SK-MEL-5 (cell line): ENCODE results near the gene ACVR1B. TPM values are rescaled to one million over a fixed set of nuclear protein-coding genes. Genes with fewer than 3 reads are reported as not detected.

Experiments
- DNase-seq: peaks from one replicate; pipeline ENCODE4 v3.0.0-alpha.2; 2016; ENCODE audit warnings: low read depth, low spot score
- in situ Hi-C: cut with HindIII; loops from 2 replicates; pipeline ENCODE4 v1.10.0; 2016; ENCODE audit warnings: low sequenced_read_pairs, high pct_unique_total_duplicates, low pct_unique_long_range_greater_than_20kb
- total RNA-seq: library from RNA; depleted of rRNA; stranded (reverse); fragments of >200 nt; shearing (Covaris generic); gene quantifications from 2 replicates; pipeline ENCODE4 v1.2.3, GENCODE V29; 2014

The ACVR1B gene
- total RNA-seq, 1 experiment from 2014 or later = 6.4 TPM

DNA sequence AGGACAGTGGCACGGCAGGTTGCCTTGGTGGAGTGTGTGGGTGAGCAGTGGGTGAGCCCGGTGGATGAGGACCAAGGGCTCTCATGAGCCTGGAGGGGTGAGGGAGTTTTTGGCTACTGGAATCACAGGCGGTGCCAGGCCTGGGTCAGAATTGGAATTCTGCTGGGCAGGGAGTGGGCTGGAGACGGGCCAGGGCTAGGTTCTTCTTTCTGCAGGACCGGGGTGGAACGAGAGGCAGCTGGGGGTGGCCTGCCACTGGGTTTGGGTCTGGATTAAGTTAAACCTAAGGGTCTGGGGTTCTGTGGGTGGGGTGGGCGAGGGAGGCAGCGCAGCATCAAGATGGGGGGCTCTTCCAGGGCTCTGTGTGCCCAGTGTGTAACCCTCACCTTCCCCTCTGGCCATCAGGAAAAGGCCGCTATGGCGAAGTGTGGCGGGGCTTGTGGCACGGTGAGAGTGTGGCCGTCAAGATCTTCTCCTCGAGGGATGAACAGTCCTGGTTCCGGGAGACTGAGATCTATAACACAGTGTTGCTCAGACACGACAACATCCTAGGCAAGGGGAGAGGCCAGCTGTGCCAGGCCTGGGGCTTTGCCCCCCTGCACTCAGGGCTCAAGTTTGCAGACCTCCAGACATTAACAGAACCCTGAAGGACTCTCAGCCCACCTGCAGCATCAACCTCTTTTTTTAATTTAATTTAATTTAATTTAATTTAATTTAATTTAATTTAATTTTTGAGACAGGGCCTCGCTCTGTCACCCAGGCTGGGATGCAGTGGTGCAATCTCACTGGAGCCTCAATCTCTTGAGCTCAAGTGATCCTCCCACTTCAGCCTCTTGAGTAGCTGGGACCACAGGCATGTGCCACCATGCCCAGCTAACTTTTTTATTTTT, 37.2 kb upstream of the ACVR1B start:
- DNase-seq = no peak
- in situ Hi-C loops = no loop called here

- DNase-seq = no peak
- in situ Hi-C loops = no loop called here
Measured at GRCh38 chr12:51915003-51915625, 36.4 kb upstream of the ACVR1B start.

DNA sequence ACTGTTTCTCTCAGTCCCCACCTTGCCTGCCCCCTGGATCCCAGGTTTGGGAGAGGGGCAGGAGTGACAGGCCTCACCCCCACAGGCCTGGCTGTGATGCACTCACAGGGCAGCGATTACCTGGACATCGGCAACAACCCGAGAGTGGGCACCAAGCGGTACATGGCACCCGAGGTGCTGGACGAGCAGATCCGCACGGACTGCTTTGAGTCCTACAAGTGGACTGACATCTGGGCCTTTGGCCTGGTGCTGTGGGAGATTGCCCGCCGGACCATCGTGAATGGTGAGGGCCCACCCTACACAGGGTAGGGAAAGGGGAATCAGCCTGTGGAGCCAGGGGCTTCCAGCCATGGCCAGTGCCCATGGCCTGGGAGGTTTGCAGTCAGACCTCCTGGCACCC, 35.5 kb upstream of the ACVR1B start:
- DNase-seq = no peak
- in situ Hi-C loops = no loop called here

GRCh38 chr12:51917041-51917590, 34.4 kb upstream of the ACVR1B start:
- in situ Hi-C loops = no loop called here
- no peak for DNase-seq

- in situ Hi-C loops = no loop called here
- DNase-seq = no peak
Measured at GRCh38 chr12:51917746-51918453, 33.6 kb upstream of the ACVR1B start.

DNA sequence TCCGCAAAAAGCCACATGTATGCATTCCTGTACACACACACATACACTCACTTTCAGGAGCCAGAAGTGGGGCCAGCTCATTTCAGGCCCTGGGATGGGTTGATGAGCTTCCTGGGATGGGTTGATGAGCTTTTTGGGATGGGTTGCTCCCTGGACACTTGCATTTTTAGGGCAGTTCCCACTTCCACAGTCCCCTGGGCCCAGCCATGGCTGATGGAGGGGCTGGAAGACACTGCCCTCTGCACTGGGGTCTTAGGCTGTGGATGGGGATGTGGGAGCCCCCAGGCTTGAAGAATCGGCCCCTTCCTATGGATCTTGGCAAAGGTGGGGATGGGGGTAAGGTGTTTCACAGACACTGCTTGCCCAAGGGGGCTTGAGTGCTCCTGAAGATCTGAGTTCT, 31.5 kb upstream of the ACVR1B start:
- in situ Hi-C loops = no loop called here
- no peak for DNase-seq

DNA sequence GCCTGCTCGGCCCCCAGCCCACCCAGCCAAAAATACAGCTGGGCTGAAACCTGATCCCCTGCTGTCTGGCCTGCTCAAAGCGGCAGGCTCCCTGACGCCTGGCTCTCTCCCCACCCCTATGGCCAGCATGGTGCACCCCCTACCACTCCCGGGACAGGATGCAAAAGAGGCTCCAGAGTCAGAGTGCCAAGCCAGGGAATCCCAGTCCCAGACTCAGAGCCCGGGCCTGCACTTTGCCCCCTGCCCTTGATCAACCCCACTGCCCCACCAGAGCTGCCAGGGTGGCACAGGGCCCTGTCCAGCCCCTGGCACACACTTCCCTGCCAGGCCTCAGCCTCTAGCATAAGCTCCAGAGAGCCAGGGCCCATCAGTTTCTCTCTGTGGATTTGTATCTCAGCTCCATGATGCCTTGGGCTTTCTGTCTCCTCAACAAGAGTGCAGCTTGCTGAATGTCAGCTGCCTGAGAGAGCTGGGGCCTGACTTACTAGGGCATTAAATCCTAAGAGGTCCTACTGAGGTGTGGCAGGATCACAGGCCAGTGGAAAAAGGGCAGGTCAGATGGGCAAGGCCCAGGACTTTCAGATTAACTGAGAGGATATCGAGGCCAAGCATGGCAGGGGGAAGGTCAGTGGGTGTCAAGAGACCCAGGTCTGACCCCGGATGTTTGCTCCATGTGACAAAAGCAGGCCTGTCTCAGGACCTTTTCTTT, 30.3 kb upstream of the ACVR1B start:
- in situ Hi-C loops = no loop called here
- no peak for DNase-seq

- in situ Hi-C loops = no loop called here
- DNase-seq = no peak
Measured at GRCh38 chr12:51922146-51922545, 29.4 kb upstream of the ACVR1B start.

DNA sequence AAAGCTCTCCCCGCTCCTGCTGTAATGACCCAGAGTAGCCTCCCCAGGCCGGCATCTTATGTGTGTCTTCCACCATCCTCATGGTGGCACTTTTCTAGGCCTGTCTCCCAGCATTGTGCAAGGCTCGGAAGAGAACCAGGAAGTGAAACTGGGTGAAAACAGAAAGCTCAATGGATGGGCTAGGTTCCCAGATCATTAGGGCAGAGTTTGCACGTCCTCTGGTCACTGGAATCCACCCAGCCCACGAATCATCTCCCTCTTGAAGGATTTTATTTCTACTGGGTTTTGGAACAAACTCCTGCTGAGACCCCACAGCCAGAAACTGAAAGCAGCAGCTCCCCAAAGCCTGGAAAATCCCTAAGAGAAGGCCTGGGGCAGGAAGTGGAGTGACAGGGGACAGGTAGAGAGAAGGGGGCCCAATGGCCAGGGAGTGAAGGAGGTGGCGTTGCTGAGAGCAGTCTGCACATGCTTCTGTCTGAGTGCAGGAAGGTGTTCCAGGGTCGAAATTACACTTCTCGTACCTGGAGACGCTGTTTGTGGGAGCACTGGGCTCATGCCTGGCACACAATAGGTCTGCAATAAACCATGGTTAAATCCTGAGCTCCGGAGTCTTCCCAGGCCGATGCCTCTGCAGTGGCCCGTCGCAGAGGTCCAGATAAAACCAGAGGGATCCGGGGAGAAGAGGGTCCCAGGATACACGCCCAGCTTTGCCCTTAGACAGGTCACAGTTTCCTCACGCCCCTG, 28.6 kb upstream of the ACVR1B start:
- no peak for DNase-seq
- in situ Hi-C loops = no loop called here

GRCh38 chr12:51923506-51924365, 27.8 kb upstream of the ACVR1B start:
- peak; percentile 38 for DNase-seq
- in situ Hi-C loops = no loop called here

DNA sequence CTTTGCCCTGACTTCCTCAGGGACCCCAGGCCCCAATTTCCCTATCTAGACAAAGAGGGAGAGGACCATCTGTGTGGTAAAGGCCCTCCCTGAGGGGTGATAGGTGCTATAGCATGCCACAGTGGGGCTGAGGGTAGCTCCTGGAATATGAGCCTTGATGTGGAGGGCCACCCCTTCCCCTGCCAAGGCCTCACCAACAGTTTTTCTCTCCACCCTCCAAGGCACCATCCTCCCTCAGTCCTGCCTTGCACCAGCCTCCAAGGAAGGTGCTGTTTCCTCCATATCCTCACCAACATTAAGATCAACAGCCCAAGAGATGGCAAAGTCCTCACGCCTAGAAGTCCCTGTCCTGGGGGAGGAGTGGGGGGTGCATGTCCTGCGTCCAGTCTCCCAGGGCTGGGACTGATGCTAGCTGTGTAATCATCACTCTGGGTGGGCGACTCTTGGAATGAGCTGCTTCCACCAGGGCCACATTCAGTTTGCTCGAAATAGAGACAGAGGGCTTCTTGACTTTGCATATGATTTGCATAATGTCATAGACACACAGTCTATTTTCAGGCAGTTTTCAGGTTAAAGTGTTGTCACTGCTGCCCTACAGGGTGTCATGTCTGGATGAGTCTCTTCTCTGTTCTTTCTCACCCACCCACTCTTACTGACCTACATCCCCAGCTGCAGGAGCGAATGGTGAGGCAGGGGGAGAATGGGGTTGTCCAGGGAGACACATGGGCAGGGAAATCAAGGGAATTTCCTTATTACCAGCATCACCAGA, 26.8 kb upstream of the ACVR1B start:
- DNase-seq = no peak
- in situ Hi-C loops = no loop called here

DNA sequence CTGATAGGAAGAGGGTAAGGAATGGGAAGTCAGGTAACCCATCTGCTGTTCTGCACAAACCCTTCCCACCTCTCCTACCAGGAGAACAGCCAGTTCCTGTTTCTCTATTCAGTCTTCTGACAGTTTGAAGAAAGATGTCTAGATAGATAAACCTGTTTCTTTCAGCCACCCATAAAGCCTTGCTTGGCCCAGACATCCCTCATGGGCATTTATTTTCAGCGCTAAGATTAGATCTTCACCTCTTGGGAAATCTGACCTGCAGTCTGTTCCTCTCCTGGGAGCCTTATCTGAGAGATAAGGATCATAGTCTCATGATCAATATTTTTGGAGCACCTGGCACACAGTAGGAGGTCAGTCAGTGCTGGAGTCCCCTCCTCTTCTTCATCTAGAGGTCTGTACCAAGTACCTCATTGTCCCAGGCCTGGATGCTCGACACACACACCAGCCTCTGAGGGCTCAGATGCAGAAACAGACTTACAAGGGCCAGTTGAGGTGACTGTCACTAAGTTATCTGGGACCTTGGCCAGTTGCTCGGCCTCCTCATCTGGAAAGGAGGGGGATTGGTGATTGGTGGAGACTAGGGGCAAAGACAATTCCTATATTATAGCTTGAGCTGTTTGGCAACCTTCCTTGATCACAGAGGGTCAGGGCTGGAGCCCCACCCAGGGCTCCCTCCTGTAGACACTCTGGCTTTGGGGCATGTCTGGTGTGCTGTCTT, 26.0 kb upstream of the ACVR1B start:
- DNase-seq = no peak
- in situ Hi-C loops = no loop called here

- no peak for DNase-seq
- in situ Hi-C loops = no loop called here
Measured at GRCh38 chr12:51926064-51926632, 25.4 kb upstream of the ACVR1B start.

DNA sequence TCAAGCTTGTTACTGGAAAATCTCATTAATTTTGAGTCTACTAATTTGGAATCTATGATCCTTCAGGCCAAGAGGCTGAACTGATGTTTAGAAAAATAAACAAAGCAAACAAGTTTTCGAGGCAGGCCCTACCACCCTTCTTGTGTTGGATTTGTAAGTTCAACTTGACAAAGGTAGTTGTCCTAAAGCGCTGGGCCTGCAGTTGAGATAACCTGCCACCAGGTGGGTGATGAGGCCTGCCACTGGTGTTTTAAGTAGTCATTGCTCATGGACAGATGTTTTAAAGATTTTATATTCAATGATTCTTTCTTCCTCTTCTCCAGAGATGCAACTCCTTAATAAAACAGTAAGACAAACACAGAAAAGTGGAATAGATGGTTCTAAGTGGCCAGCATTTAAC, 24.8 kb upstream of the ACVR1B start:
- peak; percentile 31 for DNase-seq
- in situ Hi-C loops = no loop called here
